ENCODE measurements around the gene SMC2.

The SMC2 gene

GRCh38 chr9:104099630-104100029 lies 5.5 kb downstream of the SMC2 start:
- no peak for DNase-seq (ENCODE audit: low read depth)
- H3K4me3 ChIP-seq (ENCODE audit: low read depth, low read length), result no peak overlapping the region
- TF ChIP-seq CTCF (conservative IDR thresholded peaks at IDR 0.05; ENCODE audit: low read depth, low read length), result no peak

GRCh38 chr9:104104360-104104759 lies 10.3 kb downstream of the SMC2 start:
- TF ChIP-seq CTCF (conservative IDR thresholded peaks at IDR 0.05; ENCODE audit: low read depth, low read length), result no peak
- no peak overlapping the region for H3K4me3 ChIP-seq (ENCODE audit: low read depth, low read length)

GRCh38 chr9:104107799-104108198 lies 13.7 kb downstream of the SMC2 start:
- H3K4me3 ChIP-seq (ENCODE audit: low read depth, low read length), result no peak overlapping the region
- DNase-seq (ENCODE audit: low read depth), result no peak
- TF ChIP-seq CTCF (conservative IDR thresholded peaks at IDR 0.05; ENCODE audit: low read depth, low read length), result no peak

More at GRCh38 chr9:104104360-104104759, 10.3 kb downstream of the SMC2 start:
- DNase-seq (ENCODE audit: low read depth), result no peak

- DNase-seq (ENCODE audit: low read depth), result no peak
- no peak overlapping the region for H3K4me3 ChIP-seq (ENCODE audit: low read depth, low read length)
- no peak for TF ChIP-seq CTCF (conservative IDR thresholded peaks at IDR 0.05; ENCODE audit: low read depth, low read length)
Observed at GRCh38 chr9:104108315-104108714, 14.2 kb downstream of the SMC2 start.

- no peak overlapping the region for H3K4me3 ChIP-seq (ENCODE audit: low read depth, low read length)
- no peak for DNase-seq (ENCODE audit: low read depth)
- TF ChIP-seq CTCF (conservative IDR thresholded peaks at IDR 0.05; ENCODE audit: low read depth, low read length), result no peak
Observed at GRCh38 chr9:104110509-104110908, 16.4 kb downstream of the SMC2 start.

- no peak for DNase-seq (ENCODE audit: low read depth)
- TF ChIP-seq CTCF (conservative IDR thresholded peaks at IDR 0.05; ENCODE audit: low read depth, low read length), result no peak
- H3K4me3 ChIP-seq (ENCODE audit: low read depth, low read length), result no peak overlapping the region
Observed at GRCh38 chr9:104118916-104119315, 24.8 kb downstream of the SMC2 start.

- H3K4me3 ChIP-seq (ENCODE audit: low read depth, low read length), result no peak overlapping the region
- no peak for TF ChIP-seq CTCF (conservative IDR thresholded peaks at IDR 0.05; ENCODE audit: low read depth, low read length)
- no peak for DNase-seq (ENCODE audit: low read depth)
Observed at GRCh38 chr9:104121022-104121421, 26.9 kb downstream of the SMC2 start.

Measured in choroid plexus epithelial cell (primary cell).